ENCODE data around the gene SLC38A8. TPM values are rescaled to one million over a fixed set of nuclear protein-coding genes. Genes with fewer than 3 reads are reported as not detected.
A peak's percentile ranks its signal among the peaks of the same experiment; 100 is the strongest.

The SLC38A8 gene
- total RNA-seq, 2 experiments from 2014 or later, result not detected

DNA sequence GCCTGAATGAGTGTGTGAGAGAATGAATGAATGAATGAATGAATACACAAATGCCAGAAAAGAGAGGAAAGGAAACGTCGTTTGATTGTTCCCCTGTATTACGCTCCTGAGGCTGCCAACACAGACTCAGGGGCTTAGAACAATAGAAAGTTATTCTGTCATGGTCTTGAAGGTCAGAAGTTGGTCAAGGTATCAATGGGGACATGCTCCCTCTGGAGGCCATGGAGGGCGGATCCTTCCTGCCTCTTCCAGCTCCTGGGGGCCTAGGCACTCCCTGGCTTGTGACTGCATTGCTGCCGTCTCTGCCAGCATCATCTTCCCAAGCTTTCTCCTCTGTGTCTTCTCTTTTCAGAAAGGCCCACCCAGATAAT lies 1.5 kb upstream of the SLC38A8 start:
- ChIA-PET POLR2A (no interaction called here), CTCF (ENCODE audit: unreplicated experiment) (no interaction called here)
- intact Hi-C loops (cut with micrococcal nuclease; ENCODE audit: unreplicated experiment), result loop anchor here (1.0 kb wide), 1 partner anchor 88 kb away; no protein-coding TSS in a partner anchor
- H4K20me1 ChIP-seq (ENCODE audit: insufficient read depth, low read length), result no peaks in the 10 kb centered on the region
- H3K4me1 ChIP-seq (ENCODE audit: insufficient read depth, low read length, poor library complexity, severe bottlenecking), result no peaks in the 10 kb centered on the region
- BruUV-seq (replicated peaks), result no TSS peak
- DNase-seq (ENCODE audit: low spot score), result peak; percentile 14
- no peaks in the 10 kb centered on the region for H3K79me2 ChIP-seq (ENCODE audit: insufficient read depth, low read depth, low read length)
- no peaks in the 10 kb centered on the region for H3K9me2 ChIP-seq (ENCODE audit: insufficient read depth, low read length)
- no peak overlapping the region for H3K4me3 ChIP-seq (ENCODE audit: low read depth, low read length, poor library complexity, severe bottlenecking)
- no peaks in the 10 kb centered on the region for H3K9me3 ChIP-seq (ENCODE audit: low read length)
- no peaks in the 10 kb centered on the region for H3K36me3 ChIP-seq (ENCODE audit: insufficient read depth, low read length)
- H2AFZ ChIP-seq (ENCODE audit: low read length), result no peak overlapping the region
- H3K27ac ChIP-seq (ENCODE audit: low read depth, low read length, poor library complexity, severe bottlenecking), result no peak overlapping the region
- H3K4me2 ChIP-seq (ENCODE audit: low read length), result no peak overlapping the region
- no peak for TF ChIP-seq EZH2phosphoT487 (IDR thresholded peaks at IDR 0.05; ENCODE audit: borderline replicate concordance, low read depth, low read length)
- TF ChIP-seq CTCF (conservative IDR thresholded peaks at IDR 0.05; ENCODE audit: low read length), result peak; percentile 59

DNA sequence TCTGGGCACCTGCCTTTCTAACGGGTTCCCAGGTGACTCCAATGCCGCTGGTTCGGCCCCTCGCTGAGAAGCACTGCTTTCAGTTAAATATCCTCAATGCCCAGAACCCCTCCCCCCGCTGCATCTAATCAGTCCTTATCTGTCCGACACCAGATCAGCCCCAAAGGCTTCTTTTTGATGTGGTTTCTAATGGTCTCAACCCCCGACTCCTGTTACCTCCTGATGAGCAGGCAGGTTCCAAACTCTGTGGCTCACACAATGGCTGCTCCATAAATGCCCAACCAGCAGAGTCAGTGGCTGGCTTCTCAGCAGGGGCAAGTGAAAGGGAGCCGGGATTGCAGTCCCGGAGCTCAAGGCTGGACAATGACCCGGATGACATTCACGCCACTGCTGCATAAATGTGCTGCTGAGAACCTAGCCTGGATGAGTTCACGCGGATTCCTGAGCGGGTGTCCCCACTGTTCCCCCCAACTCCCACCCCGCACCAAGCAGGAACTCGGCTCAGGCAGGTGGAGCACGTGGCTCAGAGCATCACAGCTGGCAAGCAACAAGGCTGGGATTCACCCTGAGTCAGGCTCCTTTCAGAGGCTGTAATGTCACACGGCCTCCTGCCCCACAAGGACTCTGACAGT lies 1.0 kb upstream of the SLC38A8 start:
- H4K20me1 ChIP-seq (ENCODE audit: insufficient read depth, low read length), result no peaks in the 10 kb centered on the region
- no peaks in the 10 kb centered on the region for H3K4me1 ChIP-seq (ENCODE audit: insufficient read depth, low read length, poor library complexity, severe bottlenecking)
- no peak for TF ChIP-seq CTCF (conservative IDR thresholded peaks at IDR 0.05; ENCODE audit: low read length)
- no peak for TF ChIP-seq EZH2phosphoT487 (IDR thresholded peaks at IDR 0.05; ENCODE audit: borderline replicate concordance, low read depth, low read length)
- intact Hi-C loops (cut with micrococcal nuclease; ENCODE audit: unreplicated experiment), result loop anchor here (1.0 kb wide), 1 partner anchor 87 kb away; no protein-coding TSS in a partner anchor
- ChIA-PET POLR2A (interaction anchor here (0.5 kb wide), 1 partner anchor 34 kb away, joined by 3 read pairs; no protein-coding TSS in a partner anchor), CTCF (ENCODE audit: unreplicated experiment) (no interaction called here)
- no peak overlapping the region for H3K4me3 ChIP-seq (ENCODE audit: low read depth, low read length, poor library complexity, severe bottlenecking)
- DNase-seq (ENCODE audit: low spot score), result no peak
- no peaks in the 10 kb centered on the region for H3K9me3 ChIP-seq (ENCODE audit: low read length)
- no peak overlapping the region for H3K27ac ChIP-seq (ENCODE audit: low read depth, low read length, poor library complexity, severe bottlenecking)
- no peaks in the 10 kb centered on the region for H3K9me2 ChIP-seq (ENCODE audit: insufficient read depth, low read length)
- BruUV-seq (replicated peaks), result no TSS peak
- no peak overlapping the region for H3K4me2 ChIP-seq (ENCODE audit: low read length)
- H3K36me3 ChIP-seq (ENCODE audit: insufficient read depth, low read length), result no peaks in the 10 kb centered on the region
- no peak overlapping the region for H2AFZ ChIP-seq (ENCODE audit: low read length)
- no peaks in the 10 kb centered on the region for H3K79me2 ChIP-seq (ENCODE audit: insufficient read depth, low read depth, low read length)

- H3K9me3 ChIP-seq (ENCODE audit: low read length), result no peaks in the 10 kb centered on the region
- H3K4me1 ChIP-seq (ENCODE audit: insufficient read depth, low read length, poor library complexity, severe bottlenecking), result no peaks in the 10 kb centered on the region
- no peaks in the 10 kb centered on the region for H3K79me2 ChIP-seq (ENCODE audit: insufficient read depth, low read depth, low read length)
- no peaks in the 10 kb centered on the region for H3K36me3 ChIP-seq (ENCODE audit: insufficient read depth, low read length)
- POLR2A ChIA-PET, result interaction anchor here (0.5 kb wide), 1 partner anchor 34 kb away, joined by 3 read pairs; no protein-coding TSS in a partner anchor
- DNase-seq (ENCODE audit: low spot score), result no peak
- no TSS peak for BruUV-seq (replicated peaks)
- H4K20me1 ChIP-seq (ENCODE audit: insufficient read depth, low read length), result no peaks in the 10 kb centered on the region
- H2AFZ ChIP-seq (ENCODE audit: low read length), result no peak overlapping the region
- H3K4me2 ChIP-seq (ENCODE audit: low read length), result no peak overlapping the region
- H3K9me2 ChIP-seq (ENCODE audit: insufficient read depth, low read length), result no peaks in the 10 kb centered on the region
- intact Hi-C loops (cut with micrococcal nuclease; ENCODE audit: unreplicated experiment), result no loop called here
- no peak overlapping the region for H3K27ac ChIP-seq (ENCODE audit: low read depth, low read length, poor library complexity, severe bottlenecking)
- TF ChIP-seq CTCF (conservative IDR thresholded peaks at IDR 0.05; ENCODE audit: low read length) (no peak), EZH2phosphoT487 (IDR thresholded peaks at IDR 0.05; ENCODE audit: borderline replicate concordance, low read depth, low read length) (no peak)
- H3K4me3 ChIP-seq (ENCODE audit: low read depth, low read length, poor library complexity, severe bottlenecking), result no peak overlapping the region
- CTCF ChIA-PET (ENCODE audit: unreplicated experiment), result no interaction called here
Measured at GRCh38 chr16:84042879-84043485, 387 bp upstream of the SLC38A8 start.

Measured in OCI-LY7 (cell line).